ENCODE measurements around the gene TASOR. TPM values are rescaled to one million over a fixed set of nuclear protein-coding genes. Genes with fewer than 3 reads are reported as not detected.

TASOR gene
- total RNA-seq, 1 donor from 2014 or later, result 40.5 TPM

GRCh38 chr3:56667973-56668579 lies 15.0 kb downstream of the TASOR start:
- no peak overlapping the region for H3K4me3 ChIP-seq (ENCODE audit: low read depth, low read length)
- TF ChIP-seq CTCF (conservative IDR thresholded peaks at IDR 0.05; ENCODE audit: low read depth, low read length), result no peak
- DNase-seq (ENCODE audit: low read depth), result no peak

- no peak for DNase-seq (ENCODE audit: low read depth)
- TF ChIP-seq CTCF (conservative IDR thresholded peaks at IDR 0.05; ENCODE audit: low read depth, low read length), result no peak
- H3K4me3 ChIP-seq (ENCODE audit: low read depth, low read length), result no peak overlapping the region
Observed at GRCh38 chr3:56664823-56665222, 18.2 kb downstream of the TASOR start.

- H3K4me3 ChIP-seq (ENCODE audit: low read depth, low read length), result no peak overlapping the region
- no peak for DNase-seq (ENCODE audit: low read depth)
- TF ChIP-seq CTCF (conservative IDR thresholded peaks at IDR 0.05; ENCODE audit: low read depth, low read length), result no peak
Observed at GRCh38 chr3:56655709-56656108, 27.4 kb downstream of the TASOR start.

- H3K4me3 ChIP-seq (ENCODE audit: low read depth, low read length), result no peak overlapping the region
- no peak for TF ChIP-seq CTCF (conservative IDR thresholded peaks at IDR 0.05; ENCODE audit: low read depth, low read length)
- no peak for DNase-seq (ENCODE audit: low read depth)
Observed at GRCh38 chr3:56654460-56654859, 28.6 kb downstream of the TASOR start.

GRCh38 chr3:56645407-56645806 lies 37.7 kb downstream of the TASOR start:
- TF ChIP-seq CTCF (conservative IDR thresholded peaks at IDR 0.05; ENCODE audit: low read depth, low read length), result no peak
- H3K4me3 ChIP-seq (ENCODE audit: low read depth, low read length), result no peak overlapping the region
- no peak for DNase-seq (ENCODE audit: low read depth)

- no peak for TF ChIP-seq CTCF (conservative IDR thresholded peaks at IDR 0.05; ENCODE audit: low read depth, low read length)
- no peak overlapping the region for H3K4me3 ChIP-seq (ENCODE audit: low read depth, low read length)
- no peak for DNase-seq (ENCODE audit: low read depth)
Observed at GRCh38 chr3:56633602-56634535, 49.2 kb downstream of the TASOR start.

Other genes with a start within 250 kb of the TASOR start
- 2.7 and 6.0 TPM in 2 replicates for gene ERC2, start 214.8 kb downstream of the TASOR start, total RNA-seq
- gene CCDC66, start 126.1 kb downstream of the TASOR start, total RNA-seq, result 3.5 and 6.1 TPM in 2 replicates
- 4.3 and 6.5 TPM in 2 replicates for gene ARHGEF3, start 118.7 kb upstream of the TASOR start, total RNA-seq

All from epithelial cell of proximal tubule (primary cell).